ENCODE data around the gene FBXO3. TPM values are rescaled to one million over a fixed set of nuclear protein-coding genes. Genes with fewer than 3 reads are reported as not detected.

Gene FBXO3
- polyA plus RNA-seq, 1 experiment, result 43.4 TPM

GRCh38 chr11:33718440-33718839, 55.9 kb downstream of the FBXO3 start:
- H3K9me3 ChIP-seq (ENCODE audit: control insufficient read depth, insufficient read depth, low read length), result no peaks in the 10 kb centered on the region
- no peak overlapping the region for H3K27ac ChIP-seq (ENCODE audit: low read depth, low read length)
- no peak overlapping the region for H3K4me3 ChIP-seq (ENCODE audit: low read depth, low read length)
- no peak for TF ChIP-seq CTCF (IDR thresholded peaks at IDR 0.05; ENCODE audit: low read depth, low read length)
- POLR2A ChIA-PET, result no interaction called here
- DNase-seq (ENCODE audit: low read depth, low spot score), result no peak
- CTCF ChIA-PET, result interaction anchor here (0.7 kb wide), 1 partner anchor 50 kb away, joined by 4 read pairs; no protein-coding TSS in a partner anchor
- no peaks in the 10 kb centered on the region for H3K27me3 ChIP-seq (ENCODE audit: control insufficient read depth, insufficient read depth, low read length)

GRCh38 chr11:33716243-33716642, 58.1 kb downstream of the FBXO3 start:
- ChIA-PET POLR2A (interaction anchor here (1.0 kb wide), 1 partner anchor 14 kb away, joined by 3 read pairs; no protein-coding TSS in a partner anchor), CTCF (interaction anchor here (0.7 to 4.6 kb wide), 6 partner anchors 11 to 113 kb away, joined by 3 to 42 read pairs (median 4); no protein-coding TSS in a partner anchor)
- Histone ChIP-seq H3K27me3 (ENCODE audit: control insufficient read depth, insufficient read depth, low read length) (no peaks in the 10 kb centered on the region), H3K9me3 (ENCODE audit: control insufficient read depth, insufficient read depth, low read length) (no peaks in the 10 kb centered on the region), H3K27ac (ENCODE audit: low read depth, low read length) (no peak overlapping the region), H3K4me3 (ENCODE audit: low read depth, low read length) (no peak overlapping the region)
- no peak for DNase-seq (ENCODE audit: low read depth, low spot score)
- peak; percentile 28; the same call in 1 of the 2 replicates for TF ChIP-seq CTCF (IDR thresholded peaks at IDR 0.05; ENCODE audit: low read depth, low read length)

- H3K27ac ChIP-seq (ENCODE audit: low read depth, low read length), result no peak overlapping the region
- CTCF ChIA-PET, result interaction anchor here (0.6 to 4.6 kb wide), 4 partner anchors 11 to 44 kb away, joined by 3 to 42 read pairs (median 4); no protein-coding TSS in a partner anchor
- no peak overlapping the region for H3K4me3 ChIP-seq (ENCODE audit: low read depth, low read length)
- no peaks in the 10 kb centered on the region for H3K27me3 ChIP-seq (ENCODE audit: control insufficient read depth, insufficient read depth, low read length)
- no peak for TF ChIP-seq CTCF (IDR thresholded peaks at IDR 0.05; ENCODE audit: low read depth, low read length)
- H3K9me3 ChIP-seq (ENCODE audit: control insufficient read depth, insufficient read depth, low read length), result no peaks in the 10 kb centered on the region
- POLR2A ChIA-PET, result no interaction called here
- DNase-seq (ENCODE audit: low read depth, low spot score), result no peak
Observed at GRCh38 chr11:33713856-33714398, 60.4 kb downstream of the FBXO3 start.

- POLR2A ChIA-PET, result no interaction called here
- CTCF ChIA-PET, result interaction anchor here (0.6 to 4.6 kb wide), 2 partner anchors 29 to 44 kb away, joined by 6 to 42 read pairs; no protein-coding TSS in a partner anchor
- DNase-seq (ENCODE audit: low read depth, low spot score), result no peak
Observed at GRCh38 chr11:33713151-33713855, 61.0 kb downstream of the FBXO3 start.

More at GRCh38 chr11:33713151-33713855, 61.0 kb downstream of the FBXO3 start:
- Histone ChIP-seq H3K4me3 (ENCODE audit: low read depth, low read length) (no peak overlapping the region), H3K9me3 (ENCODE audit: control insufficient read depth, insufficient read depth, low read length) (no peaks in the 10 kb centered on the region), H3K27ac (ENCODE audit: low read depth, low read length) (no peak overlapping the region), H3K27me3 (ENCODE audit: control insufficient read depth, insufficient read depth, low read length) (no peaks in the 10 kb centered on the region)
- TF ChIP-seq CTCF (IDR thresholded peaks at IDR 0.05; ENCODE audit: low read depth, low read length), result no peak

Data from AG04450 (cell line).